SIG-M5 treated with dmso at 0.1 percent for 504 hours (cell line): ENCODE data around the gene HS3ST4.
"Not testable (repeated sequence)": the region's sequence is repeated elsewhere in the genome, so short reads cannot be mapped to it uniquely, and the experiment has no call there.

Experiments used
- DNase-seq: peaks from one replicate; lab custom pipeline; 2025; ENCODE audit not compliant: unreplicated experiment; lab: John Stamatoyannopoulos, UW

HS3ST4 gene

DNA sequence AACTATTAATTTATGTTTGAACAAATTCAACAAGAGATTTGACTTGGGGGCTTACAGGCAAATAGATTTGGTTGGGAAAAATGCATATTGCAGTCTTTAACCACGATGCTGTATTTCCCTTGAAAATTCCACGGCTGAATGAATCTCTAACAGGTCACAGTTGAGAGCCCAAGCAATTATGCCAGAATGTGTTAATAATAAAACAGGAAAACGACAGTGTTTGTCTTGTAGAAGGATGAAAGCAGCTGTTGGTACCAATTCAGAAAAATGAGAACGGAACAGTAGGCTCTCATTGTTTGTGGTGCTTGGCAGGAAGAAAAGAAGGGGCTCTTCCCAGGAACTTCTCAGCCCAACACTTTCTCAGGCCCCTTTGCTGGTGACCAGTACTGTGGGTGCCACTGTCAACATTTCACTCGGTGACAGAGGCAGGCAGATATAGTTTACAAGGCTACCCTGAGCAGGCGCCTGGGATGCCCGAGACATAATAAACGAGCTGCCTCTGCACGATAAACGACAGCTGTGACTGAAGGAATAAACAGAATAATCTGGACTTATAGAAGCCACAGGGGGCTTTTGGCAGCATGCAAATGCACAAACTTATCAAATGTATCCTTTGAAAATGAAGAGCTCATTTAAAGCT is 387.1 kb downstream of the HS3ST4 start:
- DNase-seq: no peak

DNA sequence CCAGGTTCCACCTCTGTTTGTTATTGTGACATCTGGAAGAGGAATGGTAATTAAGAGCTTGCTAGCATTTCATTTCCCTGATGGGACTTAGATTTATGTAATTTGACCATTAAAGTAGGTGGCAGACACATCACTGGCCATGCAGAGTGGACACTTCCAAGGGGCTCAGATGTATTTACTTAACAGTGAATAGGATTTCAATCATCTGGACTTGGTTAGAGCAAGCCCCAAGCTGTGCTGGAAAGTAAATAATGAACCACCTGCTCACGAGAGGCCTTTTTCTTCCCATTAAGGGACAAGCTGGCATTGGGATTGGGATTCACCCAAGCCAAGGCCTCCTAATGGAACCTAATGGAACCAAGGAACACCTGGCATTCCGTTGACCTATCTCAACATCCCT is 395.3 kb downstream of the HS3ST4 start:
- DNase-seq: no peak

DNA sequence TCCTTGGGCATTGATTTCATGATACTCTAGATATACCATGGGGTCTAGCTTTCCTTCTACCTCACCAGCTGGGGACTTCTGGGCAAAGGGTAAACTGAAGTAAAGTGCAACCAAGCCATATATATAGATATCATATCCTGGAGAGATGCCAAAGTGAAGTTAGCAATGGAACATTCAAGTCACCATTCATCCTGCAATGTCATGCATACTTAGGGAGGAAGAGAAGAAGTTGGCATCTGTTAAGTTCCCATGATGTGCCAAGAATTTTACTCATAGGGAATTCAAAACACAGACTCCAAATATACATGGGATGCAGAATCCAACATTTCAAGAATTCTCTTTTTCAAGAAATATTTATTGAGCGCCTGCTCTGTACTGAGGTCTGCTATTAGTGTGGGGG is 399.8 kb downstream of the HS3ST4 start:
- no peak for DNase-seq

DNA sequence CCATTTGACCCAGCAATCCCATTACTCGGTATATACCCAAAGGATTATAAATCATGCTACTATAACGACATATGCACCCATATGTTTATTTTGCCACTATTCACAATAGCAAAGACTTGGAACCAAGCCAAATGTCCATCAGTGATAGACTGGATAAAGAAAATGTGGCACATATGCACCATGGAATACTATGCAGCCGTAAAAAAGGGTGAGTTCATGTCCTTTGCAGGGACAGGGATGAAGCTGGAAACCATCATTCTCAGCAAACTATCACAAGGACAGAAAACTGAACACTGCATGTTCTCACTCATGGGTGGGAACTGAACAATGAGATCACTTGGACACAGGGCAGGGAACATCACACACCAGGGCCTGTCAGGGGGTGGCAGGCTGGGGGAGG is 406.4 kb downstream of the HS3ST4 start:
- not testable (repeated sequence) for DNase-seq

DNA sequence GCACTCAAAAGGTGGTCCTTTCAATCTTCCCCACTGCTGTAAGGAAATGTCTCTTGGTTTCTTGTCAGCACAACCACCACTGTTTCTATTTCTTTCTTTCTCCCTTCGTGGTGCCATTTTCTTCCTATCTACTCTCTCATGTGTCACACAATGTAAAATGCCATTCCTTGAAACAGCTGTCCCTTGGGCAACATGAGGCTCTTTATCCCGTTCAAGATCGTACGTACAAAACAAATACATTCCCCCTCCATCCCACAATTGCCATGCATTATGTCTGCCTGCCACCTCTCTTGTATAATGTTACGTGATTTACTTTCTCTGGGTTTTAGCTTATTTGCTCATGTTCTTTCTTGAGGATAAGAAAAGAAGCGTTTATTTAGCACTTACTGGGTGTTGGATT is 410.6 kb downstream of the HS3ST4 start:
- no peak for DNase-seq

DNA sequence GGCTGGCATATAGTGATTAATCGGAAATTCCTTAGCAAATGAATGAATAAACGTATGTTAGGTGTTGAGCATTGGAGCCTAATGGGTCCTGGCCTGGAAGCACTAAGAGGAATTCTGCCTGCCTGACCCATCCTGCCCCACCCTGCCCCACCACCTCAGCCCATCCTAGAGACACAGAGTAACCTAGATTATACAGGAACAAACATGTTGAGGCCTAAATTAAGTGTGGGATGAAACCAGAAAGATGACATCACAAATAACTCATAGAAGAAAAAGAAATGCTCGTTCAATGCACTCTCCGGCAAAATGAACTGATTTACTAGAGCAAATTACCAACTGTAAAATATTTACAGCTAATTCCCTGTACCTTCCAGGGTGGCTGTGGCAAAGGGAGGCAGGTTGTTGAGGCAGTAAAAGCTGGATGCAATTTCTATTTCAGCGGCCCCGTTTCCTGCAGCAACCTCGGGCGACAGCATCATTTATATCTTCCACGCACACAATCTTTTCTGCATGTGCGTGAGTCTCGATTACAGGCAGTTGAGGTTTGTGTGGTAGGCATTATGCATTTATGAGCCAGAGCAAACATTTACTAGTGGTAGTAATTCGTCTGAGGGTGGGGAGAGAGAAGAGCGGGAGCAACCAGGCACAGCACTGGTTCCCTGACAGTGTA is 417.2 kb downstream of the HS3ST4 start:
- no peak for DNase-seq

DNA sequence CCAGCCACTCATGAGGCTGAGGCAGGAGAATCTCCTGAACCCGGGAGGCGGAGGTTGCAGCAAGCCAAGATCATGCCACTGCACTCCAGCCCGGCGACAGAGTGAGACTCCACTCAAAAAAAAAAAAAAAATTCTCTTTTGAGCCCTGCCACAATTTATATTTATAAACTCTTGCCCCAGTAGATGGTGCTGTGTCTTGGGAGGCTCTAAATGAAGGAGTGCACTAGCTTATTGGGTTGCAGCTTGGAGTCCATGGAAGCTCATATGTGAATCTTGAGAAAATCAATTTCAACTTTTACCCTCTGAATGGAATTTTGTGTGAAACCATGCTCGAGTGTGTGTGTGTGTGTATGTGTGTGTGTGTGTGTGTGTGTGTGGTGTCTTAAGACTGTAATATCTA is 420.1 kb downstream of the HS3ST4 start:
- peak; percentile 1 for DNase-seq

DNA sequence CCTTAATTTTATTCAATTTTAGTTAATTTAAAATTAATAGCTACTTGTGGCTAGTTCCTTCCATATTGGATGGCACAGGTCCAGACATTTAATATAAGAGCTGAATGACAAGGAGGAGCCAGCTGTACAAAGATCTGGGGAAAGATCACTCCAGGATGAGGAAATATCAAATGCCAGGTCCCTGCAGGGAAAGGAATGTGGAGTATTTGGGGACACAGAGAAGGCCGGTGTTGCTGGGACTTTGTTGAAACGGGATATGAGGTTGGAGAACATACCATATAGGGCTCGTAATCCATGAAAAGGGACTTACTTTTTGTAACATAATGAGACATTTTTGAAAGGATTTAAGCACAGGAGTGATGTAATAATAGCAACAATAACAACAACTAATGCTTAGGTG is 426.8 kb downstream of the HS3ST4 start:
- no peak for DNase-seq

DNA sequence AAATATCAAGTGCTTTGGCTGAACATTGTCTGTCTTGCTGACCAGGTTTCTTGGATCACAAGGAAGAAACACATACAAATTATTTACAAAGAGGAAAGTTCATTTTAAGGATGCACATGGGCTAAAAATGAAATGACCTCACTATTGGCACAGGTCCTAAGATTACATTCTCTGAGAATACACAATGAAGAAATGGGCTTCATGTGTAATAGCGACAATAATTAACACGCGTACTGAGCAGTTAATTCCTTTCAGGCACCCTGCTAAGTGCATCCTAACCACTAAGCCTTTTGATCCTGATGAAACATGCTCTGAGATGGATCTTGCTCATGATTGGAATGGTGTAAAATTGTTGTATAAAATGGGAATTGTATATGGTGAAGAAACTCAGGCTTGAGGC is 429.0 kb downstream of the HS3ST4 start:
- DNase-seq: no peak

DNA sequence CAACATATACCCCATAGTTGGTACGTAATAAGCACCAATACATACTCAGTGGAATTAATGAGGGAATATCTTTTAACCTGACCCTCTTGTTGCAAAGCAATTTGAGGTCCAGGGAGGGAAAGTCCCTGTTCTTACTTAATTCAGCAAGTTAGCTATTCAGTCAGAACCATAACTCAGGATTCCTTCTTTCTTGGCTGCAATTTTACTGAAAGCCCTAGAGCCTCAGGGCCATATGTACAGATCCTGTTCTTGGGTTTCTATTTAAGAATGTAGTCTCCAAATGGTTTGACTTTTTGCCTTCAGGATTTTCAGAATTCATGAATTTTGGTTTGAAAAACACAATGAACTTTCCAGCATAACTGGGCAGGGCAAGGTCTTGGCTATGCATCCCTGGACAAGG is 436.5 kb downstream of the HS3ST4 start:
- DNase-seq: no peak

DNA sequence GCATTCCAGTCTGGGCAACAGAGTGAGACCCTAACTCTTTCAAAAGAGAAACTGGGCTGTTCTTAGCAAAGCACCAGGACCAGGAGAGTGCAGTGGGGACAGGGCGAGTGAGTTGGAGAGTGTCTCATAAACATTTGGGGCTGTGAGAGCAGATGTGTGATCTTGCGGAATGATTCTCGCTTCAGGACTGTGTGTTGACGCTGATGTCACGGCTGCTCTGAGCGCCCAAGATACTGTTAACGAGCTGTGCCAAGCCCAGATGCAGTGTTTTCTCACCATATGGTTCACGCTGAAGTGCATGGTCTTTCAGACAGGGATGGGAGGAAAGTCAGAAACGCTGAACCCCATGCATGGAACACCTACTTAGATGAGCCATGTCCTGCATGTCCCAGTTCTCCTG is 438.2 kb downstream of the HS3ST4 start:
- no peak for DNase-seq

DNA sequence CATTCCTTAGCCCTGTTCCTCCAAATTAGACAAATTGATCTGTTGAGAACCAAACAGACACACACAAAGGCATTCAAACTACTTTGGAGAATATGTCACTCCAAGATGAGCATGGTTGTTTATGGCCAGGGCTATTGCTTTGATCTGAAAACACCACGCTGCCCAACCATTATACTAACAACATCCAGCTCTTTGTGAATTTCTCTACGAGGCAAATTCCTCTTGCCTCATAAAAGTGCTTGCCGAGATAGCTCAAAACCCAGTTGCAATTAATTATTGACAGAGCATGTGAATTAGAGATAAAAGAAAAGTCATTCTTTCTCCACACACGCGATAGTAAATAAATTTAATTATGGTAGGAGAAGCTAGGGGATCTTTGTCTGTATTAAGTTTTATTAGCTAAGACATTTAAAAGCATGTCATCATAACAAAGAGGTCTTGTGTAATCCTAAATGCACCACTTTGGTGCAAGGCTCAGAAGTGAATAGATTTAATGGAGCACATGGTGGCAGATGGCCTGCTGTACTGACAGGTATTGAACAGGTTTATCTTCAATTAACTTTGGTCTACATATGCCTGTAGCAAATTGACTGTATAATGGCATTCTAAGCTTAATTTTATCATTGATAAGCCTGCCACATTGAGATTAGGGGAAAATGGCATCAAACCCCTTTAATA is 441.8 kb downstream of the HS3ST4 start:
- DNase-seq: no peak

DNA sequence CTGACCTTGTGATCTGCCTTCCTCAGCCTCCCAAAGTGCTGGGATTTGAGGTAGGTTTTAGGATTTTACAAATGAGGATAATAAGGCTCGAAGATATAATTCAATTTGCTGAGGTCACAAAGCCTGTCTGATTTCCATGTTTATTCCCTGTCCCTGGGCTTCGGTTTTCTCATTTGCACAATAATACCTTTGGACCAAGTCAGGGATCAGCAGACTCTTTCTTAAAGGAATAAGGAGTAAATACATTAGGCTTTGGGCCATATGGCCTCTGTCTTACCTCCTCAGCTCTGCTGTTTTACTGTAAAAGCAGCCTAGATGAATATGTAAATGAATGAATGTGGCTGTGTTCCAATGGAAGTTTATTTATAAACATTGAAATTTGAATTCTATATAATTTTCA is 442.8 kb downstream of the HS3ST4 start:
- DNase-seq: no peak

DNA sequence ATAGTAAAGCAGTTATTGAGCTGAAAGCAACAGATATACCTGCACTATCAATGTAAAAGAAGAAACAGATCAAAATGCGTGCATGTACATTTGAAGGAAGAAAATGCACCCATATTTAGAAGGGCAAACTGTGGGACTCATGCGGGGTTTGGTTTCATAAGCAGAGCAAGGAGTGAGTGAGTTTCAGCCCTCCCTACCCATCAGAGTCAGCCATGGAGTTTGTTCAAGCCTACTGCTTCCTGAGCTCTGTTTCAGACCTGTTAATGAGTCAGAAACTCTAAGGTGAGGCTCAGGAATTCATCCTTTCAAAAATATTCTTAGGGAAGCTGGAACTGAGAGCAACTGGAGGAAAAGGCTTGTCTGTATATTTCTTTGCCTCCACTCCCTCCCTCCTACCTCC is 446.2 kb downstream of the HS3ST4 start:
- no peak for DNase-seq

DNA sequence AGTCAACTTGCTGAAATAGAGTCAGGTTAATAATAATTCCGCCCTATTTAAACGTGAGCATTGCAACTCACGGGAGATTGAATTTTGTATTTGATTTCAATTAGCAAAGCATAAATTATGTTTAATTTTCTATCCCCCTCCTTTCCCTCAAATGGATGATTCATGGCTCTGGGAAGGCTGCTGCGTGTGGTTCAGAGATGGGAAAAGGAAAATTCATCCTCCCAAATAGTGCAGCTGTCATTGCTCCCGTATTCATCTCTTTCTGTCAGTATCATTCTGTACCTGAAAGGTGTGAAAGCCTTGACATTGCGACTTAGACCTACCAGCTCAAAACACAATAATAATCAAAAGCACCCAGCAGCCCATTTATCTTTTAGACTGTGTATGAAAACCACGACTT is 447.3 kb downstream of the HS3ST4 start:
- no peak for DNase-seq

DNA sequence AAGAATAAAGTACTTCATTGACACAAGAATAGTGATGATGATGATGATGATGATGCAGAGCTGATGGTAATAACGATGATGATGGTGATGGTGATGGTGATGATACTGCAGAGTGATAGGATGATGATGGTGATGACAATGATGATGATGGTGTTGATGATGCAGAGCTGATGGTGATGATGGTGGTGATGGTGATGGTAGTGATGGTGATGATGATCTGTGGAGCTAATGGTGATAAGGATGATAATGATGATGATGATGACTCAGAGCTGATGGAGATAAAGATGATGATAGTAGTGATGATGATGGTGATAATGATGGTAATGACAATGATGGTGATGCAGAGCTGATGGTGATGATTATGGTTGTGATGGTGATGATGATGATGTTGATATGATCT is 448.1 kb downstream of the HS3ST4 start:
- DNase-seq: no peak

DNA sequence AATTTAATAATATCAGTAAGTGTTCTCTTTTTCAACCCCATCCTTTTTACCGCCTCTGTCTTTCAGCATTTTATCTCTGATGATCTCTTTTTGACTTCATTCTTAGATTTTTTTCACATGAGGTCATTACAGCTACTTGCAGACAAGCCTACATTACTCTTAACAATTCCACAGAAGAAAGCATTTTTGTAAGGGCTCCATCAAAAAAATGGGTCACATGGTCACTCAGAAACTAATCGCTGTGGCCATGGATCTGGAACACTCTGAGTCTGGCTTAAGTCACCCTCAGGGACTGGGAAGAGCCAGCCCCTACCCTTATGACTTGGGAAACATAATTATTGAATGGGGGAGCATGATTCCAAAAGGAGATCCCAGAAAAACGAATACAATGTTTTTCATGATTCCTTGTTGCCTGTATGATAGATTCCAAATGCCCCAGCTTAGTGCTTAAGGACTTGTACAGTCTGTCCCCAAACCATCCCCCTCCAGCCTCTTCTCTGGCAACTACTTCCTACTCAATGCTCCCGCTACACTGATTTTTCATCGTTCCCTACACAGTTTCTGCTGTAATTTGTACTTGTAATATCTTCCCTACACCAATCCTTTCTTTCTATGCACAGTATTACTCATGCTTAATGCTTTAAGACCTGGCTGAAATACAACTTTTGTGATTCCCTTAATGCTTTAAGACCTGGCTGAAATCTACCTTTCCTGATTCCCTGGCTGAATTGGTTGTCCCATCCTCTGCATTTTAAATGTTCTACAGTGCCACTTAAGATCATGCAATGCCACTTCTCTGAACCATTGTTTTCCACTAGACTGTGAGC is 457.8 kb downstream of the HS3ST4 start:
- no peak for DNase-seq

DNA sequence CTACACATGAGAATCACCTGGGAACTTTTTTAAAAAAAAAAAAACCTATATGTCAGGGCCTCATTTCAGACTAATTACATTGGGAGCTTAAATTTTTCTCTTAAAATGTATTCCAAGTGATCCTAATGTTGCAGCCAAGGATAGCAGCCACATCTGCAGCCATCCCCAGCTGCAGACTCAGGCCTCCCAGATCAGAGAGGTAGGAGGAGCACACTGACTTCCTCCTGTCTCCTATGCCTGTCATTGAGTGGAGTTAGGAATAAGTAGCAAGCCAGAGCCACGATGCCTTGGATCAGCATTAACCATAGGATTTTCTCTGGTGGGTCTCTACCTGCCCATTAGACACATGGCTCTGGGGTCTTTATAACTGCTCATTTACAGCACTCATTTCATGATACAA is 463.5 kb downstream of the HS3ST4 start:
- DNase-seq: no peak

DNA sequence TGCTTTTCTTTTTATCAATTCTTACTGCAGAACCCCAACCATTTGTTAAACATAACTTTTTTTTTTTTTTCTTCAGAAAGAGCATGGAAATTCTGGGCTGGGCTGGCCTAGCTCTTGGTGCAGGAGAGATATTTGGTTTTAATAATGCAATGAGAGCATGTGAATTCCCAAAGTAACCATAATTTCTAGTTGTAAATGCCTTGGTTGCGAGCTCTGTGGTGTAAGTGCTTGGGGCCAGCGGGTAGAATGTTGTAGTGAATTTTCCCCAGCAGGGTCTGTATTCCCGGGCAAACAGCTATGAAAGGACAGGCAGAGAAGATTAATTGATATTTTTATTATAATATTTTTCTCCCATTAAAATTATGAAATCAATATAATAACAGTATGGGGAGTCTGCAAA is 465.6 kb downstream of the HS3ST4 start:
- no peak for DNase-seq

DNA sequence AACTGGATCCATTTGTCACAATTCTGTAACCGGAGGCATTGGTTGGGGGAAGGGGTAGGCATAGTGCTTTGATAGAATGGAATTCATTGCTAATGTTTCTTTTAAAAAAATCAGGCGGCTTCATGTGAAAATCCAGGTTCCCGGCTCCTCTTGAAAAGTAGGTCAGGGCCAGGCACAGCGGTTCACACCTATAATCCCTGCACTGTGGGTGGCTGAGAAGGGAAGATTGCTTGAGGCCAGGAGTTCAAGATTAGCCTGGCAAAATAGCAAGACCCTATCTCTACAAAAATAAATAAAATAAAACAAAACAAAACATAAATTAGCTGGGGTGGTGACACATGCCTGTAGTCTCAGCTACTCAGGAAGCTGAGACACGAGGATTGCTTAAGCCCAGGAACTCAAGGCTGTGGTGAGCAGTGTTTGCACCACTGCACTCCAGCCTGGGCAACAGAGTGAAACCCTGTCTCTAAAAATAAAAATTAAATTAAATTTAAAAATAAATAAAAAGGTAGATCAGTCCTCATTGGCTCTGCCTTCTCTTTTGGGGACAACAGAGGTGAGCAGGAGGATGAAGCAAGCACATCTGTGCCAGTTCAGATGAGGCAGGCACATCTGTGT is 466.5 kb downstream of the HS3ST4 start:
- no peak for DNase-seq

DNA sequence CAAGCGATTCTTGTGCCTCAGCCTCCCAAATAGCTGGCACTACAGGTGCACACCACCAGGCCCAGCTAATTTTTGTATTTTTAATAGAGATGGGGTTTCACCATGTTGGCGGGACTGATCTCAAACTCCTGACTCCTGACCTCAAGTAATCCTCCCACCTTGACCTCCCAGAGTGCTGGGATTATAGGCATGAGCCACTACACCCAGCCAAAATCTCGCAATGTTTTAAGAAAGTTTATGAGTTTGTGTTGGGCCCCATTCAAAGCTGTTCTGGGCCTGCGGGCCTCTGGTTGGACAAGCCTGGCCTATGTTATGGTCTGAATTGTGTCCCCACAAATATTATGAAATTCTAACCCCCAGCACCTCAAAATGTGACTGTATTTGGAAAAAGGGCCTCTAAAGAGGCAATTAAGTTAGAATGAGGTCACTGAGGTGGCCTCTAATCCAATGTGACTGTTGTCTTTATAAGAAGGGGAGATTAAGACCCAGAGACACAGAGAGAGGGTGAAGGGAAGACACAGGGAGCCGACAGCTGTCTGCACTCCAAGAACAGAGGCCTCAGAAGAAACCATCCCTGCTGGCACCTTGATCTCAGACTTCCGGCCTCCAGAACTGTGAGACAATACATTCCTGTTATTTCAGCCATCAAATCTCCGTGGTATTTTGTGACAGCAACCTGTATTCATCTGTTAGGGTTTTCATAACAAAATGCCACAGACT is 469.9 kb downstream of the HS3ST4 start:
- DNase-seq: no peak
